ENCODE results near the gene NEK4.
A peak's percentile ranks its signal among the peaks of the same experiment; 100 is the strongest.
"Not testable (repeated sequence)": the region's sequence is repeated elsewhere in the genome, so short reads cannot be mapped to it uniquely, and the experiment has no call there.

NEK4 gene

GRCh38 chr3:52696830-52697631 is 73.7 kb downstream of the NEK4 start:
- DNase-seq (ENCODE audit: low spot score) = no peak

GRCh38 chr3:52695798-52696671 is 74.7 kb downstream of the NEK4 start:
- no peak for DNase-seq (ENCODE audit: low spot score)

GRCh38 chr3:52694528-52695189 is 76.1 kb downstream of the NEK4 start:
- DNase-seq (ENCODE audit: low spot score) = no peak

- DNase-seq (ENCODE audit: low spot score) = no peak
Observed at GRCh38 chr3:52693071-52693470, 77.7 kb downstream of the NEK4 start.

- DNase-seq (ENCODE audit: low spot score) = no peak
Observed at GRCh38 chr3:52690560-52690959, 80.2 kb downstream of the NEK4 start.

- DNase-seq (ENCODE audit: low spot score) = no peak
Observed at GRCh38 chr3:52689151-52689550, 81.6 kb downstream of the NEK4 start.

GRCh38 chr3:52688266-52688665 is 82.5 kb downstream of the NEK4 start:
- DNase-seq (ENCODE audit: low spot score) = no peak

- DNase-seq (ENCODE audit: low spot score) = peak; percentile 99
Observed at GRCh38 chr3:52685709-52686691, 84.7 kb downstream of the NEK4 start, which contains the start of the genes GNL3 and PBRM1. GNL3 (plus strand) TSS chr3:52686032; CDS start chr3:52686093, 61 bp downstream. PBRM1 (minus strand) TSS chr3:52685913.

GRCh38 chr3:52685285-52685708 is 85.4 kb downstream of the NEK4 start:
- DNase-seq (ENCODE audit: low spot score) = peak; percentile 99

- DNase-seq (ENCODE audit: low spot score) = no peak
Observed at GRCh38 chr3:52684184-52684583, 86.6 kb downstream of the NEK4 start.

- no peak for DNase-seq (ENCODE audit: low spot score)
Observed at GRCh38 chr3:52683611-52684010, 87.1 kb downstream of the NEK4 start.

GRCh38 chr3:52682016-52682415 is 88.7 kb downstream of the NEK4 start:
- peak; percentile 25 for DNase-seq (ENCODE audit: low spot score)

- DNase-seq (ENCODE audit: low spot score) = no peak
Observed at GRCh38 chr3:52681596-52681995, 89.1 kb downstream of the NEK4 start.

GRCh38 chr3:52679811-52680210 is 90.9 kb downstream of the NEK4 start:
- DNase-seq (ENCODE audit: low spot score) = no peak

GRCh38 chr3:52679199-52679538 is 91.6 kb downstream of the NEK4 start:
- no peak for DNase-seq (ENCODE audit: low spot score)

GRCh38 chr3:52678265-52679198 is 92.2 kb downstream of the NEK4 start:
- no peak for DNase-seq (ENCODE audit: low spot score)

GRCh38 chr3:52676201-52676600 is 94.5 kb downstream of the NEK4 start:
- DNase-seq (ENCODE audit: low spot score) = not testable (repeated sequence)

GRCh38 chr3:52671676-52672075 is 99.1 kb downstream of the NEK4 start:
- no peak for DNase-seq (ENCODE audit: low spot score)

- no peak for DNase-seq (ENCODE audit: low spot score)
Observed at GRCh38 chr3:52670621-52671521, 99.9 kb downstream of the NEK4 start.
